Gastrocnemius medialis (tissue), 4 donors: ENCODE measurements around the gene DISP2.

Experiments
- POLR2A ChIP-seq, 2 donors: fragments of 450-650 bp; IDR thresholded peaks; one replicate each; pipeline ENCODE4 v1.6.1; 2017; ENCODE audit warnings: antibody characterized with exemption in 2 of 2, mild to moderate bottlenecking in 2 of 2, moderate library complexity in 2 of 2
- TF ChIP-seq, protein P1 (sequence below), 5 experiments: fragments of 450-650 bp in 3 of 5; fragments of 200-600 bp in 2 of 5; sonication (generic) in 2 of 5; IDR thresholded peaks in 4 of 5; conservative IDR thresholded peaks in 1 of 5; 1 replicate in 4 of 5; 2 replicates in 1 of 5; pipeline ENCODE4 v1.5.1; 2016 to 2019; ENCODE audit warnings: antibody characterized with exemption in 5 of 5, mild to moderate bottlenecking in 3 of 5, moderate library complexity in 3 of 5

DNA sequence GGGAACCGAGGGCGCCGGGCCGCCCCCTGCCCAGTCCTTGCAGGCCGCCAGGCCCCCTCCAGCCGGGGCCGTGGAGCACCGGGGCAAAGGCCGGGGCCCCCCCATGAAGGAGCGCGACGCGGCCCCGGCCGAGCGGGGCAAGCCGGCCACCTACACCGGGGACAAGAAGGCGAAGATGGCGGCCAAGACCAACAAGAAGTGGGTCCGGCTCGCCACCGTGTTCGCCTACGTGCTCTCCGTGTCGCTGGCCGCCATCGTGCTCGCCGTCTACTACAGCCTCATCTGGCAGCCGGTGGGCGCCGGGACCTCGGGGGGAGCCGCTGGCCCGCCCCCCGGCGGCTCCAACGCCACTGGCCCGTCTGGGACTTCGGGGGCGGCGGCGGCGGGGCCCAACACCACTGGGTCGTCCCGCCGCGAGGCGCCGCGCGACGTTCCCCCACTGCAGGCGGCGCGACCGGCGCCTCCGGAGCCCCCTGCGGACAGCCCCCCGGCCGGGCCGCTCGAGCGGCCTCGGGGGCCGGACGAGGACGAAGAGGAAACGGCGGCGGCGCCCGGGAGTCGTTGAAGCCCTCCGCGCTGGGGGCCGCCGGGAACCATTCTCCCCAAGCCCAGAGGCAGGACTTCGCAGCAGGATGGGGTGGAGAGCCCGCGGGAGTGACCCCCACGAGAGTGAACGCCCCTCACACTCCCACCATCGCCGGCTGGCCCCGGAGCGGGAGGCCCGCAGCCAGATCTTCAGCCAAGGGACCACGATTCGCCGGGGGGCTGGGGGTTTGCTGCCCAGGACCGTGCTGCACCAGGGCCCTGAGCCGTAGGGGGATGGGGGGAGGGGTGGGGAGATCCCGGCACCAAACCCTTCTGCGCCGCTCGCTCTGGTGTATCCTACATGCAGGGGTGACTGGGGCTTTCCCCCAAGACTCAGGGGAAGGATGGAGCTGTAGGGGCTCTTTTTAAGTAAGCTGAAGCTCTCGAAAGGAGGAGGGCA is 33.8 kb upstream of the DISP2 start:
- TF ChIP-seq, protein P1, sequence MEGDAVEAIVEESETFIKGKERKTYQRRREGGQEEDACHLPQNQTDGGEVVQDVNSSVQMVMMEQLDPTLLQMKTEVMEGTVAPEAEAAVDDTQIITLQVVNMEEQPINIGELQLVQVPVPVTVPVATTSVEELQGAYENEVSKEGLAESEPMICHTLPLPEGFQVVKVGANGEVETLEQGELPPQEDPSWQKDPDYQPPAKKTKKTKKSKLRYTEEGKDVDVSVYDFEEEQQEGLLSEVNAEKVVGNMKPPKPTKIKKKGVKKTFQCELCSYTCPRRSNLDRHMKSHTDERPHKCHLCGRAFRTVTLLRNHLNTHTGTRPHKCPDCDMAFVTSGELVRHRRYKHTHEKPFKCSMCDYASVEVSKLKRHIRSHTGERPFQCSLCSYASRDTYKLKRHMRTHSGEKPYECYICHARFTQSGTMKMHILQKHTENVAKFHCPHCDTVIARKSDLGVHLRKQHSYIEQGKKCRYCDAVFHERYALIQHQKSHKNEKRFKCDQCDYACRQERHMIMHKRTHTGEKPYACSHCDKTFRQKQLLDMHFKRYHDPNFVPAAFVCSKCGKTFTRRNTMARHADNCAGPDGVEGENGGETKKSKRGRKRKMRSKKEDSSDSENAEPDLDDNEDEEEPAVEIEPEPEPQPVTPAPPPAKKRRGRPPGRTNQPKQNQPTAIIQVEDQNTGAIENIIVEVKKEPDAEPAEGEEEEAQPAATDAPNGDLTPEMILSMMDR (IDR thresholded peaks at IDR 0.05 in 4 of 5, conservative IDR thresholded peaks at IDR 0.05 in 1 of 5), result no peak
- TF ChIP-seq POLR2A (IDR thresholded peaks at IDR 0.05), result no peak
